Measurements from ENCODE around the gene HNRNPA1L2. TPM values are rescaled to one million over a fixed set of nuclear protein-coding genes. Genes with fewer than 3 reads are reported as not detected.

Gene HNRNPA1L2
- total and polyA plus RNA-seq, 2 of the 8 experiments (the other 6 are each of a cell fraction or from before 2014, with no cell fraction given), result 3.7 to 8.9 TPM

GRCh38 chr13:52597676-52598075 is 44.6 kb upstream of the HNRNPA1L2 start:
- H2AFZ ChIP-seq (ENCODE audit: low read length), result no peak overlapping the region
- H3K4me1 ChIP-seq (replicated peaks in 1 of 4; ENCODE audit: control insufficient read depth in 3 of 4, insufficient read depth in 4 of 4, low read length in 3 of 4), result peaks cover 0 to 5% (median 0%) of the 10 kb centered on the region in 4 experiments; a peak in 1 of 7 replicates
- no peak overlapping the region for H2AK5ac ChIP-seq (ENCODE audit: low read depth, low read length)
- peaks cover 3% of the 10 kb centered on the region; the same call in 1 of the 2 replicates for H3K23me2 ChIP-seq (ENCODE audit: low read depth, low read length)
- no peak for FAIRE-seq
- no peak overlapping the region for H2BK120ac ChIP-seq (replicated peaks; ENCODE audit: low read depth, low read length)
- CTCF ChIA-PET (ENCODE audit: partially characterized antibody), result interaction anchor here (0.9 to 1.8 kb wide), 4 partner anchors 10 to 370 kb away, joined by 3 to 5 read pairs (median 3); no protein-coding TSS in a partner anchor
- WGBS, 2 experiments (ENCODE audit: extremely low coverage in 1 of 2, insufficient coverage in 1 of 2, insufficient read length in 1 of 2, insufficient replicate concordance in 2 of 2, low coverage in 1 of 2, low lambda C conversion rate in 2 of 2, missing lambda C conversion rate in 1 of 2), result 88% methylated on average over 4 of the region's 4 CpGs; no CpG with 5 or more reads in 1 of the 2 experiments
- H3K79me1 ChIP-seq (ENCODE audit: low read depth, low read length), result no peaks in the 10 kb centered on the region
- H2BK20ac ChIP-seq (ENCODE audit: low read length), result no peak overlapping the region
- H3K36me3 ChIP-seq (ENCODE audit: control insufficient read depth in 2 of 4, insufficient read depth in 4 of 4, low read length in 3 of 4), result no peaks in the 10 kb centered on the region
- H3K23ac ChIP-seq (ENCODE audit: insufficient read length), result no peak overlapping the region
- H3K9me3 ChIP-seq (ENCODE audit: insufficient read depth in 2 of 2, low read depth in 1 of 2, low read length in 1 of 2), result no peaks in the 10 kb centered on the region
- no peak overlapping the region for H4K91ac ChIP-seq (replicated peaks; ENCODE audit: insufficient read length, low read length)
- H3K14ac ChIP-seq (ENCODE audit: insufficient read length), result no peak overlapping the region
- H3K9ac ChIP-seq (replicated peaks in 1 of 4; ENCODE audit: extremely low read depth in 1 of 4, low read depth in 3 of 4, low read length in 3 of 4), result no peak overlapping the region
- no peak overlapping the region for H4K5ac ChIP-seq (ENCODE audit: insufficient read length, low read depth, low read length)
- no peak for DNase-seq (ENCODE audit: low read depth in 1 of 2, low spot score in 2 of 2)
- no peak overlapping the region for H4K8ac ChIP-seq (ENCODE audit: extremely low read depth, insufficient read depth, low read length)
- H2BK15ac ChIP-seq (ENCODE audit: low read length), result no peak overlapping the region
- no peak overlapping the region for H3K27ac ChIP-seq (ENCODE audit: low read depth, low read length)
- no peak overlapping the region for H3K18ac ChIP-seq (ENCODE audit: extremely low read depth, low read length)
- H3K27me3 ChIP-seq (replicated peaks in 1 of 4; ENCODE audit: control insufficient read depth in 3 of 4, extremely low read depth in 1 of 4, insufficient read depth in 3 of 4, low read length in 3 of 4), result peaks cover 0 to 18% (median 6%) of the 10 kb centered on the region in 4 experiments; a peak in 4 of 7 replicates
- no peak overlapping the region for H2BK12ac ChIP-seq (ENCODE audit: low read depth, low read length)
- TF ChIP-seq SP4 (IDR thresholded peaks at IDR 0.05; ENCODE audit: low read length), result no peak
- TF ChIP-seq SP1 (IDR thresholded peaks at IDR 0.05; ENCODE audit: low read depth, low read length), result no peak
- no peak for TF ChIP-seq SUZ12 (IDR thresholded peaks at IDR 0.05; ENCODE audit: low read length)
- no peak for TF ChIP-seq E2F6 (IDR thresholded peaks at IDR 0.05)
- no peak for TF ChIP-seq SIN3A (conservative IDR thresholded peaks at IDR 0.05 in 1 of 2, IDR thresholded peaks at IDR 0.05 in 1 of 2; ENCODE audit: low read depth in 1 of 2, low read length in 2 of 2)
- no peak for TF ChIP-seq POLR2A (IDR thresholded peaks at IDR 0.05; ENCODE audit: control extremely low read depth in 1 of 2, low read depth in 2 of 2, low read length in 2 of 2)
- no peak for TF ChIP-seq GTF2F1 (IDR thresholded peaks at IDR 0.05; ENCODE audit: borderline replicate concordance, low read depth, low read length)
- TF ChIP-seq CHD2 (IDR thresholded peaks at IDR 0.05; ENCODE audit: low read length), result no peak
- TF ChIP-seq SAP30 (IDR thresholded peaks at IDR 0.05; ENCODE audit: insufficient read depth, insufficient replicate concordance, low read length), result no peak
- TF ChIP-seq CBX5 (IDR thresholded peaks at IDR 0.05; ENCODE audit: low read depth, low read length), result no peak
- TF ChIP-seq POLR2AphosphoS5 (IDR thresholded peaks at IDR 0.05; ENCODE audit: low read depth, low read length), result no peak
- TF ChIP-seq POU5F1 (IDR thresholded peaks at IDR 0.05; ENCODE audit: low read depth, low read length), result no peak
- no peak for TF ChIP-seq SIX5 (IDR thresholded peaks at IDR 0.05; ENCODE audit: low read depth, low read length)
- no peak for TF ChIP-seq KDM5A (IDR thresholded peaks at IDR 0.05; ENCODE audit: low read length)
- no peaks in the 10 kb centered on the region for H4K20me1 ChIP-seq (replicated peaks in 1 of 2; ENCODE audit: control insufficient read depth in 1 of 2, insufficient read depth in 2 of 2, low read length in 2 of 2)
- H3K4ac ChIP-seq (replicated peaks; ENCODE audit: insufficient read length, low read depth, low read length), result no peak overlapping the region
- H3K56ac ChIP-seq (replicated peaks; ENCODE audit: insufficient read length, low read depth, low read length), result no peak overlapping the region
- POLR2A ChIA-PET (ENCODE audit: partially characterized antibody), result interaction anchor here (0.6 to 4.3 kb wide), 4 partner anchors 20 to 247 kb away, joined by 3 to 19 read pairs (median 4); partner anchors contain the start of gene SUGT1
- H3K4me3 ChIP-seq (ENCODE audit: extremely low read depth in 1 of 4, insufficient read depth in 2 of 4, low read depth in 3 of 4, low read length in 4 of 4), result no peak overlapping the region
- H3K79me2 ChIP-seq (ENCODE audit: control insufficient read depth in 1 of 2, insufficient read depth in 2 of 2, low read length in 2 of 2), result no peaks in the 10 kb centered on the region
- no peak overlapping the region for H3K4me2 ChIP-seq (ENCODE audit: insufficient read depth in 1 of 2, low read depth in 2 of 2, low read length in 2 of 2)
- no peak overlapping the region for H2BK5ac ChIP-seq (ENCODE audit: low read depth, low read length)

All from H1 (cell line).